ENCODE results near the gene SLX9. TPM values are rescaled to one million over a fixed set of nuclear protein-coding genes. Genes with fewer than 3 reads are reported as not detected.

Gene SLX9
- total RNA-seq, 2 donors from 2014 or later: 26.1 to 28.6 TPM

DNA sequence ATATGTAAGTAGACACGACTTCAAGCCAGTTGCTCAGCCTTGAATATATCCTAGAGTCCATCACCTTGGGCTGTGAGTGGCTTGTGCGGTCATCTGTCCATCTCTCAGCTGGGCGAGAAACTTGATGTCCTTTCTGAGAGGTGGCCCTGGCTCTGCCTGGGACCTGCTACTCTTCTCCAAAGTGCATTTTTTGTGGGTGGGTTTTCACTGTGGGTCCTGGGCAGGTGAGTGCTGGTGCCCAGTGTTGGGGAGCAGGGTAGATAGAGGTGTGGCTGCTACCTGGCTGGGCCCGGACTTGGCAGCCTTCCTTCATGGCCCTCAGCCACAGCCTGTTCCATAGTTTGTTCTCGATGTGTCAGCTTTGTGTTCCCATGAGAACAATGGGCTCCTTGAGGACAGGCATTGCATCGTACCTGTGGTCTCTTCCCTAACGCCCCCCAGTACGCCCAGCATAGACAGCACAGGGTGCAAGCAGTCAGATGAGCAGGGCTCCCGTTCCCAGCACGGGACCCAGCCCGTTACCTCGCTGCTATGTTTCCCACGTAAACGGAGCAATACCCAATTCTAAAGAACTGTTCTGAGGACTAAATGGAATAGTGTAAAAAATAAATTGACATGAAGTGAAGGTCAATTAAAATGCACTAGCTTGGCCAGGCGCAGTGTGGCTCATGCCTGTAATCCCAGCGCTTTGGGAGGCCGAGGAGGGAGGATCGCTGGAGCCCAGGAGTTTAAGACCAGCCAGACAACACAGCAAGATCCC lies 877 bp upstream of the SLX9 start:
- intact Hi-C loops (cut with DNase I): loop anchor here in 1 of 2 donors (5.0 kb wide), 1 partner anchor 47 kb away; no protein-coding TSS in a partner anchor
- ATAC-seq: no peak
- DNase-seq: no peak

DNA sequence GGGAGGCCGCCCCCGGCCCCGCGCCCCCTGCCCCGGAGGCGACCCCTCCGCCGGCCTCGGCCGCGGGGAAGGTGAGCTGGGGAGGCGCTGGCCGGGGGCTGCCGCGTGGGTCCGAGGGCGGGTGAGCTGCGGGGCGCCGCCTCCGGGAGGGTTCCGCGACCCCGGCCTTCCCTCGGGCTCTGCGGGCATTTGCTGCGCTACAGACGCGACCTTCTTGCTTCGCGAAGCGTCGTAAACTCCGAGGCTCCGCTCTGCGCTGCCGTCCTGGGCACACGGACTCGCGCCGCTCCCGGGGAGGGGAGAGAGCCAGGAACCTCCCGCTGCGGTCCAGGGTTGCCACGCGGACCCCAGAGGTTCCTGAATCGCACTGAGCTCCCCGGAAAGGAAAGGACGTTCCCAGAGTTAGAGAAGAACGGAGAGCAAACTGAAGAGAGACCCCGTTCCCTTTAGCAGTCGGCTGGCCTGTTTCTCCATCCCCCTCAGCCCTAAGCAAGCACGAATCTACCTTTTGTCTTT lies 345 bp downstream of the SLX9 start:
- ATAC-seq: peak; percentile 25 to 40

DNA sequence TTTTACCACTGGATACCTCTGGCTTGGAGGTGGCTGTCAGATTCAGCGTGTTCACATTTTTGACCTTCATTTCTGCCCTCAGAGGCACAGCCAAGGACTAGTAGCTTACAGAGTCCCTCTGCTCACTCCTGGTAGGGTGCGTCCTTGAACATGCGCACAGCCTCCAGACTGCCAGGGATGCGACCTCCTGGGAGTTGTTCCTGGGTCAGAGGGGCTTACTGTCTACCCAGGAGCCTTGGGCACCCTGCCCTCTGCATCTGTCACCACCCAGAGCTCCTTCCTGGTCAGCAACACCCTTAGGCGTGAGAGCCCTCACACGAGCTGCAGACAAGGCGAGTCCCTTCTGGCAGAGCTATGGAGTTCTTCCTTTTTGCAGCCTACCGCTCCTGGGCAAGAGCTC lies 1.7 kb downstream of the SLX9 start:
- DNase-seq (no peak), ATAC-seq (no peak)
- intact Hi-C loops (cut with DNase I): no loop called here

More for the DNA sequence above, 345 bp downstream of the SLX9 start:
- intact Hi-C loops (cut with DNase I): no loop called here
- no peak for DNase-seq

DNA sequence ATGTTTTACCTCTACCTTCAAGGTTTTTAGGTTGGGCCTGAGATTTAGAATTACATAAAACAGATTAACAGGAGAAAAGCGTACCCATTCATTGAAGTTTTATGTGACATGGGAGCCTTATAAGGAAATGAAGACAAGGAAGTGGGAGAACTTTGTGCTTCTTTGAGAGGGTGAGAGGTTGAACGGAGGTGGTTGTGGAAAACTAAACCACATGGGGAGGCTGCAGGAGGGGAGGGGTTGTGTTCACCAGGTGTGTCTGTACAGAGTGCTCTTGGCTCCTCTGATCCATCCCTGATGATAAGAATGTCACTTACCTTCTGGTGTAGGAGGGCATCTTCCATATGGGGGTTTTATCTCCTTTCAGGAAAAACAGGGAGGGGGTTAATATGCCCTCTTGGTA lies 2.7 kb downstream of the SLX9 start:
- DNase-seq (no peak), ATAC-seq (no peak)
- intact Hi-C loops (cut with DNase I): no loop called here

DNA sequence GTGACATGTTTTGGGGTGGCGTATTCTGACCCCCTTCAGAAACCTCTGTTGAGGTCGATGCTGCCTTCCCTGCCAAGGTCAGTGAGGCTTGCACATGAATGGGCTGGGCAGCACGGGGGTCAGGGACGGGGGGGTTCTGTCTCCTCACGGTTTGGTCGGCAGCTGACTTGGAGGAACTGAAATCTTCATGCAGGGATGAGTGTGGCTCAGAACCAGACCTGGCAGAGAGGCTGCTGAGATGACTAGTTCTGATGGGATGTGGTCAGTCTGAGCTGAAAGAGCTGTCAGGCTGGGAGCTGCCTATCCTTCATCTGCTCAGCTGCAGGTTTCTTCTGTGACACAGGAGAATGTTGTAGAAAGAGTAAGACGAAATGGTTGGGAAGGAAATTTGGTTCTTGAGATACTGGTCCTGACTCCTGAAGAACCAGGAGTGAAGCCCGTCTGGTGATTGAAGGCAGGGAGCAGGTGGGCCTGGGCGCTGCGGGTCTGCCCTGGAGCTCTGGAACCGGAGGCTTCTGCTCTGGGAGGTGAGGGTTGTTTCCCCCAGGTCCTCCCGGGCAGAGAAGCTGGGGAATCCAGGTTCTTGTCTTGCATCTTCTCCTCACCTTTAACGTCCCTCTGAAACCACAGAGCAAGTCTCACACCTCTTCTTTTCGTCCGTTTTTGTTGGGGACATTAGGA lies 3.3 kb downstream of the SLX9 start:
- intact Hi-C loops (cut with DNase I): no loop called here
- no peak for ATAC-seq
- no peak for DNase-seq

DNA sequence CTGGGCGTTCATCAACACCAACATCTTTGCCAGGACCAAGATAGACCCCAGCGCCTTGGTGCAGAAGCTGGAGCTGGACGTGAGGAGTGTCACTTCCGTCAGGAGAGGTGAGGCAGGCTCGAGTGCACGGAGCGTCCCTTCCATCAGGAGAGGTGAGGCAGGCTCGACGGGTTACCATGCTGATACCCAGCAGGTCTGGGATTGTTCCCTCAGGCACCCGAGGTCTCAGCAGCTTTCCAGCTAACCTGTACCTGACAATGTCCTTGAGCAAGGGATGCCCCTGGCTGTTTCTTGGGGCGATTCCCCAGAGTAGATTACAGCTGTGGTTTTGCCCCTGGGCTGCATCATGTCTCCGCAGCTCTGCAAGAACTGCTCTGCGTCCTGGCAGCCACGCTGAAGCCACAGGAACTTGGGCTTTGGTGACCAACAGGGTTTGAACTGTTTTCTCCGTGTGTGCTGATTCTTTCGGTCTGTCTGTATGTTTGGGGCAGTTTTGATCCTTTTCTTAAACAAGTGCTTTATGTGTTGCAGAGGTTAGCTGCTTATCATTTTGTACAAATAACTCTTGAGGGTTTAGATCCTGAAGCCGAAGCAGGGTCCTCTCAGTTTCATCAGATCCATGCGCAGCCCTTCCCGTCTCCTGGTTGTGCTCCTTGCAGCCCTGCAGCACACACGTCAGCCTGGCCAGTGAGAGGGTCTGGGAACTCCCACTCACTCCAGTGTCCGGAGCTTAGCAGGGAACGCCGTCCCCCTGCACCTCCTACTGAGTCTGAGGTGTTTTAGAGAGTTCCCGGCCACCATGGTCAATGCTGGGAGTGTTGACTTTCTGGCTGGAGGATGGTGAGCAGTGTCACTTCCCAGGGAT lies 4.1 kb downstream of the SLX9 start:
- no peak for ATAC-seq
- intact Hi-C loops (cut with DNase I): no loop called here
- no peak for DNase-seq

DNA sequence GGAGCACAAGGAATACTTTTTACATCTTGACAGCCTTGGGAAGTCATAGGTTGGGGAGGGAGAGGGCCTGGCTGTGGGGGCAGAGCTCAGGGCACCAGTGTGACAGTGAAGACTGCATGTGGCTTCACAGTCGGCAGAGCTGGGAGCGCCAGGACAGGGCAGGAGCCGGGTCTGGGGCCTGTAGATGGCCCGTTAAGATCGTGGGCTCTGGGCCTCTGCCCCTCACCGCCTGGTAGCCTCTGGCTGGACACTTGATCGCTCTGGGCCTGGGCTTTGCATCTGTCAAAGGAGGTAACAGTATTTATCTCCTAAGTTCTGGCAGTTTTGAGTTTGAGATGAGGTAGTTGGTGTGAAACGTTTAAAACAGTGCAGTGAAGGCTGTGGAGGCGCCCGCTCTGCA lies 4.8 kb downstream of the SLX9 start:
- no peak for ATAC-seq
- DNase-seq: peak; percentile 13
- intact Hi-C loops (cut with DNase I): no loop called here

DNA sequence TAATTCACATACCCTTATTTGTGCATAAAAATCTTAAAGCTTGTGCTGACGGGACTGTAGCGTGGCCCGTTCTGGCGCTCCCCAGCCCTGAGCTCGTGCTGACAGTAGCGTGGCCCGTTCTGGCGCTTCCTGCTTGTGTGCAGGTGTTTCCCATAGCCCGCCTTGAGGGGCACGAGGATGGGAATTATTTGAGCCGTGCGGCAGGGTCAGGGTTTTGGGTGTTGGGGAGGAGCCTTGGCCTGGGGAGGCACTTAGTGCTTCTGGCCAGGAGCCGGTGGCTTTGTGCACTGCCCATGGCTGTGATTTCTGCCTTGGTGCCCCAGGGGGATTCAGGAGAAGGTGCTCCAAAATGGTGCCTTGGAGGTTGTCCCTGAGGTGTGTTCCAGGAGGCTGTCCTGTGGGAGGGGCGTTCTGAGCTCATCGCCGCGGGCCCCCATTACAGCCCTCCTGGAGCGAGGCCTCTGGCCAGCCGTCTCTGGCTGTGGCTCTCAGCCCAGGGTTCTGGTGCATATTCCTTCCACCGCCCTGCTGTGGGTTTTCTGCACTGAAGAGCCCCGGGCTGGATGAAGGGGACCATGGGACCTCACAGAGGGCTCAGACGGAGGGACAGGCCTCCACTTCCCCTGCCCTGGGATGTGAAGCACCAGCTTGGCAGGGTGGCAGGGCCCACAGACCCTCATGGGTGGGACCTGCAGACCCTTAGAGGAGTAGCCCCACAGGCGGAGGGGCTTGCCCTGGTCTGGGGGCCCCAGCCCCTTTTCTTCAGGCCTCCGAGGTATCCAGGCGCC lies 6.6 kb downstream of the SLX9 start:
- DNase-seq: peak; percentile 23
- ATAC-seq: no peak
- intact Hi-C loops (cut with DNase I): no loop called here

DNA sequence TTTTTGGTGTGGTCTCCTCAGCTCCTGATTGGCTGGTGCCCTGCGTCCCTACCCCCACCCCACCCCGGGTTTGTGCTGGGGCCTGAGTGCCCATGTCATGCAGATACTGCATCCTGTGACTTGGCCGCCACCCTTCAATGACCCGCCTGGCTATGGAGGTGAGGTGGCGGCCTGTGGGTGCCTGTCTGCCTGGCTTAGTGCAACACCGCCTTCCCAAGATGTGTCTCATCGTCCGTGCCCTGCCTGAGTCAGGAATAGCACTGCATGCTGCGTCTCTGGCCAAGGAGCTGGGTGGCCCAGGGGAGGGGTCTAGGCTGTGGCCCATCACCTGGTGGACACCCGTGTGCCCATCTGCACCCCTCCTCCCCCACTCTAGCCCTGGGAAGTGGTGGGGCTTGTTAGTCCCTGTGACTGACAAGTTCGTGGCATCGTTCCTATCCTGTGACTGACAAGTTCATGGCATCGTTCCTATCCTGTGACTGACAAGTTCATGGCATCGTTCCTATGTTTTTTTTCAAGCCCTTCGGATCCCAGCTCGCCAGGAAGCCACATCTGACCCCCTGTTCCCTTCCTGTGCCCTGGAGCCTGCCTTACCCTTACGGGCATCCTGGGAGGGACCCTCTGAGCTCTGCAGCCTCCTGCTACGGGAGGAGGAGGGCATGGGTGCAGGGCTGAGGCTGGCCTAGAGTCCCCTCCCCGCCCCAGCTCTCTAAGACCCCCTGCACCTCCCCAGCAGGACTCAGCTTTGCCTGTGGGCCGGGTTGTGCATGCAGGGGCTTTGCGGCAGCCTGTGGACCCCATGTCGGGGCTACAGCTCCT lies 7.5 kb downstream of the SLX9 start:
- intact Hi-C loops (cut with DNase I): no loop called here
- DNase-seq (peak; percentile 31), ATAC-seq (peak in 1 of 2 donors; percentile 43)

DNA sequence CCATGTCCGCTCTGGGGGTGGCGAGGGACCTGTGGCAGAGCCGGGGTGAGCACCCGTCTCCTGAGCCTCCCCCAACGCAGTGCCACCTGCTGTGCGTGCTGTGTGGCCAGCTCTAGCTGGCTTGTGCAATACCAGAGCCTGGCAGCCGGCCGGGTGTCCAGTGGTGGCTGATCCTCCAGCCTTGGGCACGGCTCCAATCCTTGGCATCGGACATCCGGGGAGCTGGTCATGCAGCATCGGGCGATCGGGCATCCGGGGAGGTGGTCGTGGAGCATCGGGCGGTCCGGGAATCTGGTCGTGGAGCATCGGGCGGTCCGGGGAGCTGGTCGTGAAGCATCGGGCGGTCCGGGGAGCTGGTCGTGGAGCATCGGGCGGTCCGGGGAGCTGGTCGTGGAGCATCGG lies 8.1 kb downstream of the SLX9 start:
- DNase-seq (peak; percentile 74), ATAC-seq (peak; percentile 12 to 20)
- intact Hi-C loops (cut with DNase I): loop anchor here in 1 of 2 donors (2.0 kb wide), 1 partner anchor 181 kb away; no protein-coding TSS in a partner anchor

DNA sequence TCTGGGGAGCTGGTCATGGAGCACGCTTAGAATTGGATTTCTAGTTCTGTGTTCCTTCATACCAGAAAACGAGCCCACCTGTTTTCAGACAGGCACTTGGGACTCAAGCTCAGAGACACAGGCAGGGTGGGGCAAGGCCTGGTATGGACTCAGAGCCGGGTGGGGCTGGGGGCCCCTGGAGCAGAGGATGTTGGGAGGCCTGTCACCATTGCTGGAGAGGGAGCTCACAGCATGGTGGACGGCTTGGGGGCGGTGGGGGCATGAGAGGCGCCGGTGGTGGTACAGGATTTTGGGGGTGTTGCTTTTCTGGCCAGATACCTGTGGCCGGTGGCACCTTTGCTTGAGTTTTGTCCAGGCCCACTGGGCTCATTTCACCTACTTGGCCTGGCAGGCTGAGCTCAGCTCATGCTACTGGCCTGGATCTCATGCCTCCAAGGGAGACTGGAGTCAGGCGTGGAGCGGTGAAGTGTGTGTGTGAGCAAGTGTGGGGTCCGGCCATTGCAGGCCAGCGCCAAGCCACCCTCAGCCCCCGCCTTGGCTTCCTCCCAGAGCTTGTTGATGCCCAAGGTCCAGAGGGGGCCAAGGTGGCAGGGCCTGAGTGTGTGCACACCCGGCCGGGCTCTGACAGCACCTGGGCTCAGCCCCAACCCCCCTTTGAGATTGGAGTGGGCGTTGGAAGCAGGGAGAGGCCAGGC lies 8.7 kb downstream of the SLX9 start:
- intact Hi-C loops (cut with DNase I): loop anchor here in 1 of 2 donors (2.0 kb wide), 1 partner anchor 180 kb away; no protein-coding TSS in a partner anchor
- peak; percentile 20 for DNase-seq

DNA sequence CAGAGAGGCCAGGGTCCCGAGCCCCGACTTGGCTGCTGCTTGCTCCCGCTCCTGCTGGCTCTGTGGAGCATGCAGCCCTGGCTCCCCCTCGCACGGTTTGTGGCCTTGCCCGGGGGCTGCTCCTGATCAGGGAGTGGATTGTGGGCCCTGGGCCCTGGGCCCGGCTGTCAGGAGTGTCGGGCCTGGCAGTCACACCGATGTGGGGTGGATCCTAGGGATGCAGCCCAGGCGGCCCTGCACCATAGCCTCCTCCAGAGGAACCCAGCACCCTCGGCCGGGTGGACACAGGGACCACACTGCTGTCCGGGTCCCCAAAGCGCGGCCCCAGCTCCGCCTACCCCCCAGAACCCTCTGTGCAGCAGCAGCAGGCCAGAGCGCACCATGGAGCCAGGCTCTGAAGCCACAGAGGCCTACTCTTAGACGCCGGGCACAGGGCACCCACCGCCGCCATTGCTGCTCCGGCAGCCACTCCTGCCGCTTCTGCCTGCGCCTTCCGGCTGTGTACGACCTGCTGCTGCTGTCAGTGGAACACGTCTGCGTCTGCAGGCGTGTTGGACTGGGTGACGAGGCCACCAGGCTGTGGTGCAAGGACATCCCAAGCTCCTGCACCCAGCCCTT lies 9.4 kb downstream of the SLX9 start:
- peak in 1 of 2 donors; percentile 0 for ATAC-seq
- intact Hi-C loops (cut with DNase I): loop anchor here in 1 of 2 donors (2.0 kb wide), 1 partner anchor 180 kb away; no protein-coding TSS in a partner anchor
- DNase-seq: peak; percentile 22

More for the DNA sequence above, 8.7 kb downstream of the SLX9 start:
- ATAC-seq: no peak

DNA sequence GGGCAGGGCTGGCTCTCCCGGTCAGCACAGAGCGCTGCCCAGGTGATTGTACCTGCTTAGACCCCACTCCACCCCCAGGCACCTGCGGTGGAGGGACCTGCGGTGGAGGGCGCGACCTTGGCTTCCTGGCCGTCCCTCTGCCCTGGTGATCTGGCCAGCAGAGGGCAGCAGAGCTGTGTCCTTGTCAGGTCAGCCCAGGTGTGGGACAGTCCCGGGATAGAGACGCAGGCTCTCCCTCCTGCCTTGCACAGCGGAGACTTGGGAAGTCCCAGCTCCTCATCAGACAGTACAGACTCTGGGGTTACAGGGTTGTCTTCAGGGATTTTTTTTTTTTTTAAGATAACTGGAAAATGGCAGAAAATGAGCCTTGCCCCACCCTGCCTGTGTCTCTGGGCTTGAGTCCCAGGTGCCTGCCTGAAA lies 10.0 kb downstream of the SLX9 start:
- peak; percentile 74 to 75 for ATAC-seq
- peak; percentile 91 for DNase-seq
- intact Hi-C loops (cut with DNase I): loop anchor here (2.0 to 5.0 kb wide), 2 partner anchors 179 to 188 kb away; no protein-coding TSS in a partner anchor

DNA sequence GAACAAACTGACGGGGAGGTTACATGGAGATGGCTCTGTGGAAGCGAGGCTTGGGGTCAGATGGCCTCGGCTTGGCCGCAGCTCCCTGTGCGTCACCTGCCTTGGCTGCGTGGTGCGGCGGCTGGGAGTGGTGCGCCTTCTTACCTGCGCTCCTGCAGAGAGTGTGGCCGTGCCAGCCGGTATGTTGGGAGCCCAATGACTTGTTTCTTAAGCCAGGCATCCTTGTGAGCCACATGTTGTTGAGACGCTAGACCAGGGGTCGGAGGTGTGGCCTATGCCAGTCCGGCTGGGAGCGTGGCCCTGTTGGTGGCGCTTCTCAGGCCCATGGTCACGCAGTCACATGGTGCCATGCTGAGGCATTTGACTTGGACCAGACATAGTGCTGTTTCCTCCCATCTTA lies 10.5 kb downstream of the SLX9 start:
- intact Hi-C loops (cut with DNase I): loop anchor here in 1 of 2 donors (5.0 kb wide), 1 partner anchor 187 kb away; no protein-coding TSS in a partner anchor
- DNase-seq (peak; percentile 23), ATAC-seq (no peak)

DNA sequence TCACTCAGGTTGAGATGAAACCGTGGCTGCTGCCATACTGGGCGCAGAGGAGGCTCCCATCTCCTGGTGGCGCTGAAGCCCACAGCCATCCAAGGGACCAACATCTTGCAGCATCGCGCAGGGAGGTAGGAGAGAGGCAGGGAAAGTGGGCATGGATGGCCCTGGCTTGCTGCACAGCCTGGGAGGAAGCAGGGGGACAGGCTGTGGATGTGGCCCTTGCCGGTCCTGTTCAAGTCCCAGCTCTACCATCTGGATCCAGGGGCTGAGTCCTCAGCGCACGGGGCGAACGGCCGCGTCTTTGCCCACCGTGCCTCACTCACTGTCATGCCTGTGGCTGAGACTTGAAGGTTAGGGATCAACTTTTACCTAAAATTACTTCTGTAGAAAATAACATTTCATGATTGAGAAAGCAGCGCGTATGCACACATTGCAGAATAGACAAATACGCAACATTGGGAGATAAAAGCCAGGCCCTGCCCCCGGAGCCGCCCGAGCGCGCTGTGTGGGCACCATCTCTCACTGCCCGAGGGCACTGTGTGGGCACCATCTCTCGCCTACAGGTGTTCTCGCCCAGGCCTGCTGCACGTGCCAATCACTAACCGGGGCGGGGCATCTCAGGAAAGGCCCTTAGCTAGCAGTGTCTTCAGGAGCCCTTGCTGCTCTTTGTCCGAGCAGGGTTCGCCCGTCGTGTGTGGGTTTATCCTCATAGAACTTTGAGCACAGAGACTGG lies 11.5 kb downstream of the SLX9 start:
- DNase-seq (peak; percentile 20), ATAC-seq (no peak)
- intact Hi-C loops (cut with DNase I): loop anchor here in 1 of 2 donors (5.0 kb wide), 1 partner anchor 186 kb away; no protein-coding TSS in a partner anchor
